Hematopoietic multipotent progenitor cell treated with erythropoietin and hydrocortisone succinate and interleukin-3 and kit ligand, for 6 days (in vitro differentiated cells): ENCODE measurements around the gene AGTR2.
"Not testable (repeated sequence)": the region's sequence is repeated elsewhere in the genome, so short reads cannot be mapped to it uniquely, and the experiment has no call there.

ENCODE experiments used
- DNase-seq: peaks from one replicate; pipeline ENCODE4 v3.0.0-alpha.2; 2015

The AGTR2 gene, protein sequence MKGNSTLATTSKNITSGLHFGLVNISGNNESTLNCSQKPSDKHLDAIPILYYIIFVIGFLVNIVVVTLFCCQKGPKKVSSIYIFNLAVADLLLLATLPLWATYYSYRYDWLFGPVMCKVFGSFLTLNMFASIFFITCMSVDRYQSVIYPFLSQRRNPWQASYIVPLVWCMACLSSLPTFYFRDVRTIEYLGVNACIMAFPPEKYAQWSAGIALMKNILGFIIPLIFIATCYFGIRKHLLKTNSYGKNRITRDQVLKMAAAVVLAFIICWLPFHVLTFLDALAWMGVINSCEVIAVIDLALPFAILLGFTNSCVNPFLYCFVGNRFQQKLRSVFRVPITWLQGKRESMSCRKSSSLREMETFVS

DNA sequence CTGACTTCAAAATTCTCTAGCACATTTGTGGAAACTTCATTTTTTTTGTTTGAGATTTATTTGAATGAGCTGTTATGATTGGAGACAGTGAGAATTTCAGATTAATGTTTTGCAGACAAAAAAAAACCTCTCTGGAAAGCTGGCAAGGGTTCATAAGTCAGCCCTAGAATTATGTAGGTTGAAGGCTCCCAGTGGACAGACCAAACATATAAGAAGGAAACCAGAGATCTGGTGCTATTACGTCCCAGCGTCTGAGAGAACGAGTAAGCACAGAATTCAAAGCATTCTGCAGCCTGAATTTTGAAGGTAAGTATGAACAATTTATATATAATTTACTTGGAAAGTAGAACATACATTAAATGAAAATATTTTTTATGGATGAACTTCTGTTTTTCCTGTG, at the start of gene AGTR2:
Gene AGTR2 (plus strand): TSS at position 234 of the 400 bp plus-strand sequence. CDS start 1,537 bp downstream, outside the sequence.
- DNase-seq = no peak

DNA sequence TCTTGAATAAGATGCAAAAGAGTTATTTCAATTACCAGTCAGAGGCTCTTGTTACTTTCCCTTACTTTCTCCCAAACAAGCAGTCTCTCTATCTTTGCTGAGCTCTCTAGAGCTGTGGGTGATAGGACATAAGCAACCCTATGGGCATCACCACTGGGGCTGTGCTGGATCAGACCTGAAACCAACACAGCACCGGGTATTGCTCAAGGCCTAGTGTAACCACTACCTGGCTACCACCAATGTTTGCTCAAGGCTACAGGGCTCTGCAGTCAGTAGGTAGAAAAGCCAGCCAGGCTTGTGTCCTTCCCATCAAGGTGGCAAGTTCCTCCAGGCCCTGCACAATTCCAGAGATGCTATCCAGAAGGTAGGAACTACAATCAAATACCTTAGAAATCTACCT, 35.3 kb upstream of the AGTR2 start:
- no peak for DNase-seq

DNA sequence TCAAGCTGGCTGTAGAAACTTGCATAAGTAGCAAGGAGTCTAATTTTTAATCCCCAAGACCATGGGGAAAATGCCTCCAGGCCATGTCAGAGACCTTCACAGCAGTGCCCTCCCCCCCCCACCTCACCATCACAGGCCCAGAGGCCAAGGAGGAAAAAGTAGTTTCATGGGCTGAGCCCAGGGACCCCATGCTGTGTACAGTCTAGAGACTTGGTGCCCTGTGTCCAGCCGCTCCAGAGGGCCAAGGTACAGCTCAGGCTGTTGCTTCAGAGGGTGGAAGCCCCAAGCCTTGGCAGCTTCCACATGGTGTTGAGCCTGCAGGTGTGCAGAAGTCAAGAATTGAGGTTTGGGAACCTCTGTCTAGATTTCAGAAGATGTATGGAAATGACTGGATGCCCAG, 29.3 kb upstream of the AGTR2 start:
- not testable (repeated sequence) for DNase-seq

DNA sequence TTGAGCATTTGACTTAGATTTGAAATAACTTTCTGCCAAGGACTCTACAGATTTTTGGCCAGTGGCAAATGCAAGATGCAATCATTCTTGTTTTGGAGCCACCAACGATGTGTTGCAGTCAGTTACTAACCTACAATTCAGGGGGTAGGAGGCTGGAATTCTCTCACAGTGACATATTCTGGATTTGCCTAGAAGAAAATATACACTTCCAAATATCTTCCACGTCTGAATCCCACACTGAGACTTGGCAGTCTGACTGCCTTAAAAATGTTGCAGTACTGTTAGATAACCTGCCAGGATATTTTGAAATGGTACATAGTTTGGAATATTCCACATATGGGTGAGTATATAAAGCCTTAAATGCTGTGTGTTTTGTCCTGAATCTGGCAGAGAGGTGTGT, 27.6 kb upstream of the AGTR2 start:
- no peak for DNase-seq

DNA sequence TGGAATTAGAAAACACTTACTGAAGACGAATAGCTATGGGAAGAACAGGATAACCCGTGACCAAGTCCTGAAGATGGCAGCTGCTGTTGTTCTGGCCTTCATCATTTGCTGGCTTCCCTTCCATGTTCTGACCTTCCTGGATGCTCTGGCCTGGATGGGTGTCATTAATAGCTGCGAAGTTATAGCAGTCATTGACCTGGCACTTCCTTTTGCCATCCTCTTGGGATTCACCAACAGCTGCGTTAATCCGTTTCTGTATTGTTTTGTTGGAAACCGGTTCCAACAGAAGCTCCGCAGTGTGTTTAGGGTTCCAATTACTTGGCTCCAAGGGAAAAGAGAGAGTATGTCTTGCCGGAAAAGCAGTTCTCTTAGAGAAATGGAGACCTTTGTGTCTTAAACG, 2.4 kb downstream of the AGTR2 start:
- DNase-seq = no peak

DNA sequence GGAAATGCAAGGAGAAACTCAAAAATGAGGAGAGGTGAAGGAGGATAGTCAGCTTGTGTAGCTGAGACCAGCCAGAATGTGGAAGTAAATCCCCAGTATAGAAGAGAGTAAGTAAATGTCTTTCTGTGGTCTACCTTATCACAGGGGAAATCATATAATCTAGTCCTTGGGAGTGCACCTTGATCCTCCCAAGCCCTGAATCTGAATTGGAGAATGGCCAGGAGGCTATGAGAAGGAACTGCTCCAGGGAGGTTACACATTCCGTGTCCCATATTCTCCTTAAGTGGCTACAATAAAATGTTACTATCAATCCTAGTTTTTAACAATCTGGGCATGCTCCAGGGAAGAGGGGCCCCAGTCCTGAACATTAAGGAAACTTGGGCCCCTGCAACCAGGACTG, 10.8 kb downstream of the AGTR2 start:
- no peak for DNase-seq

DNA sequence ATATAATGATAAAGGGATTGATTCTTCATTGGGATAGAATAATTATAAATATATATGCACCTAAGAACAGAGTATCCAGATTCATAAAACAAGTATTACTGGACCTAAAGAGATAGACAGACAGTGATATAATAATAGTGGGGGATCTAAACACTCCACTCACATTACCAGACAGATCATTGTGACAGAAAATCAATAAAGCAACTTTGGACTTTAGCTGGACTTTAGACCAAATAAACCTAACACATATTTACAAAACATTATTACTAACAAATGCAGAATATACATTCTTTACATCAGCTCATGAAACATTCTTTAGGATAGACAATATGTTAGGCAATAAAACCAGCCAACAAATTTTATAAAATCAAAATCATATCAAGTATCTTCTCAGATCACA, 14.6 kb downstream of the AGTR2 start:
- no peak for DNase-seq

DNA sequence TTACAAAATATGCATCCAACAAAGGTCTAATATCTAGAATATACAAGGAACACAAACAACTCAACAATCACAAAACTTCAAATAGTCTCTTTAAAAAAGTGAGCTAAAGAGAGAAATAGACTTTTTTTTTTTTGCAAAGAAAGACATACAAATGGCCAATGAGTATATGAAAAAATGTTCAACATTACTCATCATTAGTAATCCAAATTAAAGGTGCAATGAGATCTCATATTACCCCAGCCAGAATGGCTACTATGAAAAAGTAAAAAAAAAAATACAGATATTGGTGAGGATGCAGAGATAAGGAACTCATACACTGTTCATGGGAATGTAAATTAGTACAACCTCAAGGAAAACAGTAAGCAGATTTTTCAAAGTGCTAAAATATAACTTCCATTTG, 24.1 kb downstream of the AGTR2 start:
- DNase-seq = no peak

DNA sequence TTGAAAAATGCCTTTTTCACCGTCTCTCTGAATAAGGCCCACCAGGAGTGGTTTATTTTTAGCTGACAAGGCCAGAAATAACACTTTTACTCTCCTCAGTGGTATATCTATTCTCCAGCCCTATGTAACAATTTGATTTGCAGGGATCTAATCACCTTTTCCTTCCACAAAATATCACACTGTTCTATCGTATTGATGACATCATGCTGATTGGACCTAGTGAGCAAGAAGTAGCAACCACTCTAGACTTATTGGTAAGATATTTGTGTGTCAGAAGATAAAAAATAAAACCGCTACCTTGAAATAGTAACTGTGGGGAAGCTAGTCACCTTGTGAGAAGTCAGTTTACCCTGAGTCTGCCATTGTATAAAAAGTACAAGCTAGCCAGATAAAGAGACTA, 27.7 kb downstream of the AGTR2 start:
- no peak for DNase-seq

DNA sequence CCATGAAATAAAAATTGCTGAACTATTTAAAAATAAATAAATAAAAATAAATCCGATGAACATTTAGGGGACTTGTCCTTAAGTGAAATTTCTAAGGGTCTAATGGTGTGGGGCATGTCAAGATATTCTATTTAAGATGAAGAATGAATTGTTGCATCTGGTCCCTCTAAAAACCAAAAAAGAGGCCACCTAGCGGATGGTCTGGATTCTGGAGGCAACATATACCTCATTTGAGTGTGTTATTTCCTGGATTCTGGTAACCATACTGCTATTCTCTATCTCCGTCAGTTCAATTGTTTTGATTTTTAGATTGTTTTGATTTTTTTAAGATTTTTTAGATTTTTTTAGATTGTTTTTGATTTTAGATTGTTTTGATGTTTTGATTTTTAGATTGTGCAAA, 28.3 kb downstream of the AGTR2 start:
- DNase-seq = no peak

DNA sequence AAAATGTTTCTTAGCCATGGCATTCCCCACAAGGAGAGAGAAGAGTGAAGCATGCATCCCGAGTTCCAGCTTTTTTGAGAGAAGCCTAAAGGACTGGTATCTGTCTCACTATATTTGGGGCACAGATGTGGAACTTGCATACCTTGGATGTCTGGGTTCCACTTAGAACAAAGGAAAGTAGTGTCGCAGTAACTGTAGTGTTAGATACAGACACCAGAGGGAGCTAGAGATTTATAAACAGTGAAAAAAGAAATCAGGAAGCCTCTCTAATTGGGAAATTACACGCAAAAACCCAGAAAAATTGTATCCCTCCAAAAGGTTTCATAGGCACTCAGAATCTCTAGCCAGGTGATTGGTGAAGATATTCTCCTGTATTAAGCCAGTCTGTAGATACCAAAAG, 34.4 kb downstream of the AGTR2 start:
- peak; percentile 25 for DNase-seq

DNA sequence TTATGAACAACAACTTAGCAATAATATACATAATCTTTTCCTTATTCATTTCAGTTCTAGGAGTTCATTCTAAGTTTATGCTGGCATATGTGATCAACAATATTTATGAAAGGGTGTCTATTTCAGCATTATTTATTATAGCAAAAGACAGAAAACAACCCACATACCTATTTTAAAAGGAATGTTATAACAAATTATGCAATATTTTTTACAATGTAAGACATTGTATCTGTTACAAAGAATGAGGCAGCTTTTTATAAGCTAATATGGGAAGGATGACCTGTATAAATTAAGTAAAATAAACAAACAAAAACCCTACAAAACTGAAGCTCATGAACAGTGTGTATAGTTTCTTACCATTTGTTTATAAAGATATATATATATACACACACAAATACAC, 42.7 kb downstream of the AGTR2 start:
- no peak for DNase-seq

DNA sequence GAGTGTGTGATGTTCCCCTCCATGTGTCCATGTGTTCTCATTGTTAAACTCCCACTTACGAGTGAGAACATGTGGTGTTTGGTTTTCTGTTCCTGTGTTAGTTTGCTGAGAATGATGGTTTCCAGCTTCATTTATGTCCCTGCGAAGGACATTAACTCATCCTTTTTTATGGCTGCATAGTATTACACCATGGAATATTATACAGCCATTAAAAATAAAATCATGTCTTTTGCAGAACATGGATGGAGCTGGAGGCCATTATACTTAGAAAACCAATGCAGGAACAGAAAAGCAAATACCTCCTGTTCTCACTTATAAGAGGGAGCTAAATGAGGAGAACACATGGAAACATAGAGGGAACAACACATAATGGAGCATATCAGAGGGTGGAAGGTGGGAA, 46.5 kb downstream of the AGTR2 start:
- DNase-seq = not testable (repeated sequence)
